Endothelial cell (in vitro differentiated cells): ENCODE measurements around the gene C20orf204. TPM values are rescaled to one million over a fixed set of nuclear protein-coding genes. Genes with fewer than 3 reads are reported as not detected.
"Not testable (repeated sequence)": the region's sequence is repeated elsewhere in the genome, so short reads cannot be mapped to it uniquely, and the experiment has no call there.

Source experiments
- DNase-seq: peaks from one replicate; pipeline ENCODE4 v3.0.0; 2021; ENCODE audit warnings: low spot score
- H3K27ac Mint-ChIP-seq: one replicate; pipeline ENCODE4 v1.8.0; 2021; ENCODE audit warnings: mixed read lengths, inconsistent platforms; ENCODE audit not compliant: unreplicated experiment
- H3K27me3 Mint-ChIP-seq: one replicate; pipeline ENCODE4 v1.8.0; 2021; ENCODE audit warnings: mild to moderate bottlenecking, moderate library complexity, mixed read lengths, inconsistent platforms; ENCODE audit not compliant: unreplicated experiment
- H3K36me3 Mint-ChIP-seq: one replicate; pipeline ENCODE4 v1.8.0; 2021; ENCODE audit warnings: mild to moderate bottlenecking, low read depth, mixed read lengths, inconsistent platforms; ENCODE audit not compliant: unreplicated experiment
- H3K4me1 Mint-ChIP-seq: one replicate; pipeline ENCODE4 v1.8.0; 2021; ENCODE audit warnings: mild to moderate bottlenecking, mixed read lengths, inconsistent platforms; ENCODE audit not compliant: unreplicated experiment
- H3K4me3 Mint-ChIP-seq: one replicate; pipeline ENCODE4 v1.8.0; 2021; ENCODE audit warnings: mild to moderate bottlenecking, mixed read lengths, inconsistent platforms; ENCODE audit not compliant: unreplicated experiment
- H3K9me3 Mint-ChIP-seq: one replicate; pipeline ENCODE4 v1.8.0; 2021; ENCODE audit warnings: mixed read lengths, inconsistent platforms; ENCODE audit not compliant: unreplicated experiment
- CTCF ChIP-seq: fragments of 200-600 bp; sonication (generic); IDR thresholded peaks from one replicate; pipeline ENCODE4 v1.5.0; 2021; ENCODE audit warnings: antibody characterized with exemption; ENCODE audit not compliant: unreplicated experiment
- microRNA-seq: library from miRNA; unstranded; fragments of <30 nt; microRNA quantifications from one replicate; pipeline ENCODE4, GENCODE V29; 2020; ENCODE audit not compliant: unreplicated experiment
- total RNA-seq: library from RNA; stranded (reverse); fragmentation: NEBNext Ultra II Directional; extraction: Animal tissue kit (Norgen Biotek cat#: 25700); gene quantifications from one replicate; pipeline ENCODE4 v1.2.1, GENCODE V29; 2021; ENCODE audit not compliant: unreplicated experiment

The C20orf204 gene
- total RNA-seq, 1 donor from 2014 or later: 14.2 TPM

- DNase-seq: no peak
- Mint-ChIP-seq H3K9me3 (no peaks in the 10 kb centered on the region), H3K36me3 (peaks cover 16% of the 10 kb centered on the region), H3K27me3 (peaks cover 30% of the 10 kb centered on the region), H3K27ac (no peak overlapping the region), H3K4me3 (peak overlapping the region; percentile 88), H3K4me1 (peaks cover 29% of the 10 kb centered on the region)
- no peak for TF ChIP-seq CTCF
Observed at GRCh38 chr20:64084685-64085152, 48.7 kb downstream of the C20orf204 start.

GRCh38 chr20:64086801-64087200, 50.8 kb downstream of the C20orf204 start:
- Mint-ChIP-seq H3K27me3 (peaks cover 30% of the 10 kb centered on the region), H3K9me3 (no peaks in the 10 kb centered on the region), H3K36me3 (peaks cover 16% of the 10 kb centered on the region), H3K4me3 (no peak overlapping the region), H3K27ac (no peak overlapping the region), H3K4me1 (peaks cover 24% of the 10 kb centered on the region)
- no peak for TF ChIP-seq CTCF
- DNase-seq: no peak

- Mint-ChIP-seq H3K36me3 (peaks cover 16% of the 10 kb centered on the region), H3K4me1 (peaks cover 19% of the 10 kb centered on the region), H3K27me3 (peaks cover 32% of the 10 kb centered on the region)
- not testable (repeated sequence) for H3K4me3 Mint-ChIP-seq, H3K9me3 Mint-ChIP-seq, DNase-seq, H3K27ac Mint-ChIP-seq
Observed at GRCh38 chr20:64087226-64087825, 51.3 kb downstream of the C20orf204 start.

- Mint-ChIP-seq H3K4me1 (peaks cover 13% of the 10 kb centered on the region), H3K4me3 (peak overlapping the region; percentile 80), H3K27me3 (peaks cover 33% of the 10 kb centered on the region), H3K27ac (peak overlapping the region; percentile 25), H3K36me3 (peaks cover 16% of the 10 kb centered on the region)
- DNase-seq, H3K9me3 Mint-ChIP-seq: not testable (repeated sequence)
Observed at GRCh38 chr20:64088586-64088985, 52.6 kb downstream of the C20orf204 start.

Small RNAs within 50 kb of the gene (microRNA-seq; reads per million reads assigned to microRNA genes)
- gene MIR6813: 5.4 reads per million, percentile 50 among the genes with 10 or more reads in this experiment

Other genes starting within 250 kb of the C20orf204 start
- 42.1 TPM for gene ZBTB46, start 204.9 kb upstream of the C20orf204 start, total RNA-seq
- gene ABHD16B, start 174.7 kb upstream of the C20orf204 start, total RNA-seq: not detected
- gene TPD52L2, start 170.9 kb upstream of the C20orf204 start, total RNA-seq: 85.5 TPM
- 54.4 TPM for gene DNAJC5, start 141.1 kb upstream of the C20orf204 start, total RNA-seq
- 40.1 TPM for gene UCKL1, start 79.8 kb upstream of the C20orf204 start, total RNA-seq
- gene ZNF512B, start 66.3 kb upstream of the C20orf204 start, total RNA-seq: 40.8 TPM
- 5.0 TPM for gene SAMD10, start 56.5 kb upstream of the C20orf204 start, total RNA-seq
- 73.4 TPM for gene PRPF6, start 55.0 kb upstream of the C20orf204 start, total RNA-seq
- 149 TPM for gene SOX18, start 13.5 kb downstream of the C20orf204 start, total RNA-seq
- gene TCEA2, start 27.0 kb downstream of the C20orf204 start, total RNA-seq: 123 TPM
- gene RGS19, start 43.3 kb downstream of the C20orf204 start, total RNA-seq: 26.2 TPM
- 10.2 TPM for gene OPRL1, start 43.9 kb downstream of the C20orf204 start, total RNA-seq
- not detected for gene LKAAEAR1, start 48.2 kb downstream of the C20orf204 start, total RNA-seq
- gene NPBWR2, start 71.4 kb downstream of the C20orf204 start, total RNA-seq: not detected
- gene MYT1, start 128.3 kb downstream of the C20orf204 start, total RNA-seq: 0.74 TPM
- 104 TPM for gene PCMTD2, start 219.6 kb downstream of the C20orf204 start, total RNA-seq